HEK293 (cell line): ENCODE data around the gene SLC7A6.
A peak's percentile ranks its signal among the peaks of the same experiment; 100 is the strongest.

Experiments
- CTCF ChIA-PET: fragments of 350-600 bp; formaldehyde crosslinking; extraction: SDS; loops from one replicate; lab custom pipeline; 2021; ENCODE audit warnings: antibody characterized with exemption; lab: Yijun Ruan, JAX
- POLR2A ChIA-PET: fragments of 300-600 bp; formaldehyde crosslinking; extraction: SDS; loops from one replicate; lab custom pipeline; 2020; ENCODE audit warnings: antibody characterized with exemption, inconsistent platforms; lab: Yijun Ruan, JAX
- H3K27ac ChIP-seq: fragments of 200-500 bp; sonication (Bioruptor generic); 2 replicates; pipeline ENCODE4 v1.5.1; 2014; ENCODE audit warnings: low read depth, low read length, control low read depth, inconsistent platforms; ENCODE audit errors: extremely low read depth
- H3K36me3 ChIP-seq, 2 experiments: fragments of 200-500 bp in 1 of 2; sonication (Bioruptor generic) in 1 of 2; 1 replicate in 1 of 2; 2 replicates in 1 of 2; pipeline ENCODE4 v1.5.1; 2014 to 2017; ENCODE audit warnings: inconsistent platforms in 2 of 2, low read length in 2 of 2; ENCODE audit not compliant: control insufficient read depth in 2 of 2, insufficient read depth in 1 of 2
- H3K4me1 ChIP-seq: fragments of 200-500 bp; sonication (Bioruptor generic); 2 replicates; pipeline ENCODE4 v1.5.1; 2014; ENCODE audit warnings: mild to moderate bottlenecking, low read length, inconsistent platforms; ENCODE audit not compliant: control insufficient read depth, insufficient read depth
- H3K4me3 ChIP-seq: 2 replicates; pipeline ENCODE4 v1.5.1; 2011; ENCODE audit warnings: low read depth, mild to moderate bottlenecking, control low read depth, low read length, moderate library complexity
- H3K9me3 ChIP-seq: fragments of 200-500 bp; sonication (Bioruptor generic); 2 replicates; pipeline ENCODE4 v1.5.1; 2014; ENCODE audit warnings: low read depth, low read length, inconsistent platforms; ENCODE audit not compliant: control insufficient read depth, insufficient read depth
- GFI1B ChIP-seq: fragments of 450-650 bp; formaldehyde crosslinking; IDR thresholded peaks from 2 replicates; pipeline ENCODE4 v1.5.1; 2016; ENCODE audit warnings: missing biosample characterization, missing genetic modification characterization
- HOXD13 ChIP-seq: sonication (generic); formaldehyde crosslinking; IDR thresholded peaks from 2 replicates; pipeline ENCODE4 v1.8.0; 2022; ENCODE audit warnings: missing genetic modification reagents, borderline replicate concordance
- KLF10 ChIP-seq: fragments of 450-650 bp; IDR thresholded peaks from 2 replicates; pipeline ENCODE4 v1.5.1; 2018; ENCODE audit warnings: missing biosample characterization, mild to moderate bottlenecking, missing genetic modification characterization
- KLF9 ChIP-seq: fragments of 450-650 bp; formaldehyde crosslinking; IDR thresholded peaks from 2 replicates; pipeline ENCODE4 v1.5.1; 2016; ENCODE audit warnings: missing biosample characterization, missing genetic modification characterization, low read depth
- SETDB1 ChIP-seq: IDR thresholded peaks from one replicate; pipeline ENCODE4 v1.6.1; 2017; ENCODE audit warnings: mild to moderate bottlenecking, low read length, moderate library complexity, mixed read lengths; ENCODE audit not compliant: insufficient read length
- SP7 ChIP-seq: fragments of 450-650 bp; formaldehyde crosslinking; IDR thresholded peaks from 2 replicates; pipeline ENCODE4 v1.5.1; 2016; ENCODE audit warnings: missing biosample characterization, missing genetic modification characterization
- TRIM28 ChIP-seq: IDR thresholded peaks from 2 replicates; pipeline ENCODE4 v1.6.1; 2011; ENCODE audit warnings: low read length, control low read depth, borderline replicate concordance
- ZNF121 ChIP-seq: fragments of 450-650 bp; formaldehyde crosslinking; IDR thresholded peaks from 2 replicates; pipeline ENCODE4 v1.5.1; 2016; ENCODE audit warnings: missing biosample characterization, missing genetic modification characterization
- ZNF19 ChIP-seq: fragments of 450-650 bp; formaldehyde crosslinking; IDR thresholded peaks from 2 replicates; pipeline ENCODE4; 2016; ENCODE audit warnings: missing biosample characterization, missing genetic modification characterization, low read depth
- ZNF211 ChIP-seq: fragments of 450-650 bp; formaldehyde crosslinking; IDR thresholded peaks from 2 replicates; pipeline ENCODE4 v1.5.1; 2016; ENCODE audit warnings: low read depth, missing biosample characterization, missing genetic modification characterization
- ZNF23 ChIP-seq: fragments of 450-650 bp; formaldehyde crosslinking; IDR thresholded peaks from 2 replicates; pipeline ENCODE4 v1.5.1; 2016; ENCODE audit warnings: missing biosample characterization, missing genetic modification characterization, borderline replicate concordance
- ZNF292 ChIP-seq: fragments of 450-650 bp; formaldehyde crosslinking; IDR thresholded peaks from 2 replicates; pipeline ENCODE4 v1.5.1; 2016; ENCODE audit warnings: low read depth, missing biosample characterization, missing genetic modification characterization, borderline replicate concordance
- ZNF37A ChIP-seq: fragments of 450-650 bp; IDR thresholded peaks from 2 replicates; pipeline ENCODE4 v1.5.1; 2018; ENCODE audit warnings: missing biosample characterization, missing genetic modification characterization
- ZNF423 ChIP-seq: fragments of 450-650 bp; formaldehyde crosslinking; IDR thresholded peaks from 2 replicates; pipeline ENCODE4 v1.5.1; 2016; ENCODE audit warnings: missing biosample characterization, missing genetic modification characterization
- ZNF473 ChIP-seq: fragments of 450-650 bp; formaldehyde crosslinking; IDR thresholded peaks from 2 replicates; pipeline ENCODE4 v1.5.1; 2017; ENCODE audit warnings: missing biosample characterization, missing genetic modification characterization
- ZNF501 ChIP-seq: fragments of 450-650 bp; formaldehyde crosslinking; IDR thresholded peaks from 2 replicates; pipeline ENCODE4 v1.5.1; 2016; ENCODE audit warnings: missing biosample characterization, missing genetic modification characterization
- ZNF514 ChIP-seq: fragments of 450-650 bp; formaldehyde crosslinking; IDR thresholded peaks from 2 replicates; pipeline ENCODE4 v1.5.1; 2016; ENCODE audit warnings: missing biosample characterization, missing genetic modification characterization
- ZNF529 ChIP-seq: fragments of 450-650 bp; formaldehyde crosslinking; IDR thresholded peaks from 2 replicates; pipeline ENCODE4 v1.5.1; 2017; ENCODE audit warnings: missing genetic modification characterization, missing biosample characterization; ENCODE audit not compliant: insufficient replicate concordance
- ZNF600 ChIP-seq: fragments of 450-650 bp; formaldehyde crosslinking; IDR thresholded peaks from 2 replicates; pipeline ENCODE4 v1.5.1; 2016; ENCODE audit warnings: missing biosample characterization, missing genetic modification characterization
- ZNF610 ChIP-seq: fragments of 450-650 bp; formaldehyde crosslinking; IDR thresholded peaks from 2 replicates; pipeline ENCODE4 v1.5.1; 2016; ENCODE audit warnings: missing biosample characterization, missing genetic modification characterization, borderline replicate concordance
- ZNF660 ChIP-seq: fragments of 450-650 bp; IDR thresholded peaks from 2 replicates; pipeline ENCODE4 v1.5.1; 2018; ENCODE audit warnings: missing biosample characterization, mild to moderate bottlenecking, missing genetic modification characterization
- ZNF707 ChIP-seq: fragments of 450-650 bp; formaldehyde crosslinking; IDR thresholded peaks from 2 replicates; pipeline ENCODE4 v1.5.1; 2016; ENCODE audit warnings: missing biosample characterization, missing genetic modification characterization
- ZNF768 ChIP-seq: fragments of 450-650 bp; formaldehyde crosslinking; IDR thresholded peaks from 2 replicates; pipeline ENCODE4 v1.5.1; 2018; ENCODE audit warnings: missing biosample characterization, mild to moderate bottlenecking, missing genetic modification characterization
- TF ChIP-seq, protein P1 (sequence below): fragments of 450-650 bp; formaldehyde crosslinking; IDR thresholded peaks from 2 replicates; pipeline ENCODE4 v1.5.1; 2016; ENCODE audit warnings: missing biosample characterization, missing genetic modification characterization
- TF ChIP-seq, protein P2 (sequence below): fragments of 450-650 bp; formaldehyde crosslinking; IDR thresholded peaks from 2 replicates; pipeline ENCODE4 v1.5.1; 2016; ENCODE audit warnings: missing biosample characterization, missing genetic modification characterization

The SLC7A6 gene

DNA sequence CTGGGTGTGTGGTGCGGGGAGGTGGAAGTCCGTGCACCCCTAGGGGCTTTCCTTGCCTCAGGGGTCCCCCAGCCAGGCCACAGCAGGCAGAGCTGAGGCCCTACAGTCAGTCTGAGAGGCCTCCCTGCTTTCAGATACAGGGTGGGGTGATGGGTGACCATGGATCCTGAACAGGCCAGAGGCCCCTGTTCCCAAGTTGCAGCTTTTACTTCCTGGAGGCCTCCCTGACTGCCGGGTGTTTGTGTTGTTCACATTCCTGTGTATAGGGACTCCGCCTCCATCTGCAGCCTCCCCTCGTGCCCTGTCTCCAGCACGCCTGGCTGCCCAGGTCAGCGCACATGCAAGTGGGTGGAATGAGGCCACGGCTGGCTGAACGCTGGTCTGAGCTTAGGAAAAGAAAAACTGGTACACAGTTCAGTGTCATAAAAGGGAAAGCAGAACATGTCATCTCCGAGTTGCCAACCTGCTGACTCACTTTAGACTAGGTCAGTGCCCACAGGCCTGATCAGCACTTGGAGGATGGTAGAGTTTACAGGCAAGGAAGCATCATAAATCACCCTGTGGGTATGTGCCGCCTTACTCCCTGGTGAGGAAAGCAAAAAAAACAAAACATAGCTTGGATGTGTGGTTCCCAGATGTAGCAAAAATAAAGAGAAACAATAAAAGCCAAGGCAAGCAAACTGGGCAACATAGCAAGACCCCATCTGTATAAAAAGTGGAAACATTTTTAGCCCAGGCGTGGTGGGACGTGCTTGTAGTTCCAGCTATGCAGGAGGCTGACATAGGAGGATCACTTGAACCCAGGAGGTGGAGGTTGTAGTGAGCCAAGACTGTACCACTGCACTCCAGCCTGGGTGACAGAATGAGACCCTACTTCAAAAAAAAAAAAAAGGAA, 6.2 kb upstream of the SLC7A6 start:
- TF ChIP-seq ZNF768 = no peak
- TF ChIP-seq TRIM28 = no peak
- TF ChIP-seq ZNF473 = no peak
- peak; percentile 65; the same call in 1 of the 2 replicates for TF ChIP-seq SP7 (tag by site-specific recombination)
- no peak for TF ChIP-seq KLF10
- no peak for TF ChIP-seq ZNF529 (tag by site-specific recombination)
- no peak for TF ChIP-seq ZNF501 (tag by site-specific recombination)
- TF ChIP-seq ZNF121 (tag by site-specific recombination) = peak; percentile 87
- TF ChIP-seq ZNF707 (tag by site-specific recombination) = no peak
- TF ChIP-seq ZNF23 = no peak
- TF ChIP-seq ZNF37A (tag by site-specific recombination) = no peak
- TF ChIP-seq ZNF660 (tag by site-specific recombination) = no peak
- TF ChIP-seq, protein P1, sequence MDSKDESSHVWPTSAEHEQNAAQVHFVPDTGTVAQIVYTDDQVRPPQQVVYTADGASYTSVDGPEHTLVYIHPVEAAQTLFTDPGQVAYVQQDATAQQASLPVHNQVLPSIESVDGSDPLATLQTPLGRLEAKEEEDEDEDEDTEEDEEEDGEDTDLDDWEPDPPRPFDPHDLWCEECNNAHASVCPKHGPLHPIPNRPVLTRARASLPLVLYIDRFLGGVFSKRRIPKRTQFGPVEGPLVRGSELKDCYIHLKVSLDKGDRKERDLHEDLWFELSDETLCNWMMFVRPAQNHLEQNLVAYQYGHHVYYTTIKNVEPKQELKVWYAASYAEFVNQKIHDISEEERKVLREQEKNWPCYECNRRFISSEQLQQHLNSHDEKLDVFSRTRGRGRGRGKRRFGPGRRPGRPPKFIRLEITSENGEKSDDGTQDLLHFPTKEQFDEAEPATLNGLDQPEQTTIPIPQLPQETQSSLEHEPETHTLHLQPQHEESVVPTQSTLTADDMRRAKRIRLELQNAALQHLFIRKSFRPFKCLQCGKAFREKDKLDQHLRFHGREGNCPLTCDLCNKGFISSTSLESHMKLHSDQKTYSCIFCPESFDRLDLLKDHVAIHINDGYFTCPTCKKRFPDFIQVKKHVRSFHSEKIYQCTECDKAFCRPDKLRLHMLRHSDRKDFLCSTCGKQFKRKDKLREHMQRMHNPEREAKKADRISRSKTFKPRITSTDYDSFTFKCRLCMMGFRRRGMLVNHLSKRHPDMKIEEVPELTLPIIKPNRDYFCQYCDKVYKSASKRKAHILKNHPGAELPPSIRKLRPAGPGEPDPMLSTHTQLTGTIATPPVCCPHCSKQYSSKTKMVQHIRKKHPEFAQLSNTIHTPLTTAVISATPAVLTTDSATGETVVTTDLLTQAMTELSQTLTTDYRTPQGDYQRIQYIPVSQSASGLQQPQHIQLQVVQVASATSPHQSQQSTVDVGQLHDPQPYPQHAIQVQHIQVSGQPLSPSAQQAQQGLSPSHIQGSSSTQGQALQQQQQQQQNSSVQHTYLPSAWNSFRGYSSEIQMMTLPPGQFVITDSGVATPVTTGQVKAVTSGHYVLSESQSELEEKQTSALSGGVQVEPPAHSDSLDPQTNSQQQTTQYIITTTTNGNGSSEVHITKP (tag by site-specific recombination) = 0 out of 2 replicates have a peak, but pooled peaks have one; percentile 25
- no peak for TF ChIP-seq ZNF423 (tag by site-specific recombination)
- TF ChIP-seq, protein P2, sequence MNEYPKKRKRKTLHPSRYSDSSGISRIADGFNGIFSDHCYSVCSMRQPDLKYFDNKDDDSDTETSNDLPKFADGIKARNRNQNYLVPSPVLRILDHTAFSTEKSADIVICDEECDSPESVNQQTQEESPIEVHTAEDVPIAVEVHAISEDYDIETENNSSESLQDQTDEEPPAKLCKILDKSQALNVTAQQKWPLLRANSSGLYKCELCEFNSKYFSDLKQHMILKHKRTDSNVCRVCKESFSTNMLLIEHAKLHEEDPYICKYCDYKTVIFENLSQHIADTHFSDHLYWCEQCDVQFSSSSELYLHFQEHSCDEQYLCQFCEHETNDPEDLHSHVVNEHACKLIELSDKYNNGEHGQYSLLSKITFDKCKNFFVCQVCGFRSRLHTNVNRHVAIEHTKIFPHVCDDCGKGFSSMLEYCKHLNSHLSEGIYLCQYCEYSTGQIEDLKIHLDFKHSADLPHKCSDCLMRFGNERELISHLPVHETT (tag by site-specific recombination) = no peak
- no peak for TF ChIP-seq KLF9 (tag by site-specific recombination)
- TF ChIP-seq, all 188 proteins: peak for 3
- Histone ChIP-seq H3K9me3 (no peaks in the 10 kb centered on the region), H3K27ac (no peak overlapping the region), H3K4me1 (no peaks in the 10 kb centered on the region), H3K4me3 (no peak overlapping the region), H3K36me3 (peaks cover 0 to 55% of the 10 kb centered on the region in 2 experiments; a peak in 2 of 3 replicates)
- CTCF ChIA-PET = interaction anchor here (0.6 to 8.2 kb wide), 6 partner anchors 45 to 566 kb away, joined by 3 to 151 read pairs (median 3); no protein-coding TSS in a partner anchor
- POLR2A ChIA-PET = interaction anchor here (1.2 to 1.7 kb wide), 3 partner anchors 13 to 53 kb away, joined by 4 read pairs; partner anchors contain the start of genes PLA2G15, PRMT7 and SLC7A6OS

DNA sequence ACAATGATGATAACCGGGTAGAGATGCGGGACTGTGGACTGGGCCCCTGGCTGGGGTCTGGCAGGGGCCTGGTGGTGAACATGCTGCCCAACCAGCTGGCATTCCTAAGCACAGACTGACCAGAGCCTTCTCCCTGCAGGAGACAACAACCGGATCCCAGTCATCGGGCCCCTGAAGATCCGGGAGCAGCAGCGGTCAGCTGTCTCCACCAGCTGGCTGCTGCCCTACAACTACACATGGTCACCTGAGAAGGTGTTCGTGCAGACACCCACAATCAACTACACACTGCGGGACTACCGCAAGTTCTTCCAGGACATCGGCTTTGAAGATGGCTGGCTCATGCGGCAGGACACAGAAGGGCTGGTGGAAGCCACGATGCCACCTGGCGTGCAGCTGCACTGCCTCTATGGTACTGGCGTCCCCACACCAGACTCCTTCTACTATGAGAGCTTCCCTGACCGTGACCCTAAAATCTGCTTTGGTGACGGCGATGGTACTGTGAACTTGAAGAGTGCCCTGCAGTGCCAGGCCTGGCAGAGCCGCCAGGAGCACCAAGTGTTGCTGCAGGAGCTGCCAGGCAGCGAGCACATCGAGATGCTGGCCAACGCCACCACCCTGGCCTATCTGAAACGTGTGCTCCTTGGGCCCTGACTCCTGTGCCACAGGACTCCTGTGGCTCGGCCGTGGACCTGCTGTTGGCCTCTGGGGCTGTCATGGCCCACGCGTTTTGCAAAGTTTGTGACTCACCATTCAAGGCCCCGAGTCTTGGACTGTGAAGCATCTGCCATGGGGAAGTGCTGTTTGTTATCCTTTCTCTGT, 5.1 kb upstream of the SLC7A6 start:
- Histone ChIP-seq H3K9me3 (no peaks in the 10 kb centered on the region), H3K4me1 (no peaks in the 10 kb centered on the region), H3K27ac (no peak overlapping the region), H3K4me3 (no peak overlapping the region), H3K36me3 (peaks cover 0 to 47% of the 10 kb centered on the region in 2 experiments; a peak in 2 of 3 replicates)
- ChIA-PET POLR2A (interaction anchor here (1.7 to 3.4 kb wide), 3 partner anchors 14 to 52 kb away, joined by 4 to 11 read pairs (median 4); partner anchors contain the start of genes ESRP2, PLA2G15, PRMT7 and SLC7A6OS), CTCF (interaction anchor here (0.6 to 8.2 kb wide), 4 partner anchors 25 to 565 kb away, joined by 3 to 151 read pairs (median 8); no protein-coding TSS in a partner anchor)
- TF ChIP-seq ZNF600 (tag by site-specific recombination) (no peak), ZNF19 (no peak), SETDB1 (no peak), HOXD13 (CRISPR knock-in tag) (no peak), ZNF514 (tag by site-specific recombination) (no peak), ZNF211 (tag by site-specific recombination) (no peak), ZNF292 (no peak), ZNF610 (tag by site-specific recombination) (no peak), GFI1B (tag by site-specific recombination) (no peak)
- TF ChIP-seq, protein P1 (tag by site-specific recombination) = no peak
